K562 (cell line): ENCODE measurements around the gene CAPN2. TPM values are rescaled to one million over a fixed set of nuclear protein-coding genes. Genes with fewer than 3 reads are reported as not detected.

ENCODE experiments used
- CXXC5 ChIP-seq: fragments of 250-450 bp; sonication (Bioruptor Pico); IDR thresholded peaks from 2 replicates; pipeline ENCODE4 v1.8.0; 2022; ENCODE audit warnings: inconsistent platforms, mild to moderate bottlenecking, moderate library complexity
- MAZ ChIP-seq, 2 experiments: fragments of 450-650 bp in 1 of 2; sonication (generic) in 1 of 2; formaldehyde crosslinking; IDR thresholded peaks in 1 of 2; conservative IDR thresholded peaks in 1 of 2; 2 replicates each; pipeline versions ENCODE4 v1.4.0 to v1.5.0; 2020; ENCODE audit warnings: mild to moderate bottlenecking in 1 of 2, missing genetic modification reagents in 1 of 2
- SMARCC2 ChIP-seq: fragments of 450-650 bp; IDR thresholded peaks from 2 replicates; pipeline ENCODE4 v1.6.1; 2017; ENCODE audit warnings: antibody characterized with exemption, moderate library complexity, mild to moderate bottlenecking, low read depth
- SP2 ChIP-seq: IDR thresholded peaks from 2 replicates; pipeline ENCODE4 v1.6.1; 2011; ENCODE audit warnings: mild to moderate bottlenecking, low read depth, low read length, moderate library complexity; ENCODE audit not compliant: poor library complexity, severe bottlenecking; ENCODE audit errors: extremely low read depth
- ZNF408 ChIP-seq: fragments of 250-450 bp; sonication (Bioruptor Pico); IDR thresholded peaks from 2 replicates; pipeline ENCODE4 v1.4.0; 2020; ENCODE audit warnings: low read depth, mild to moderate bottlenecking, moderate library complexity
- ZNF778 ChIP-seq: fragments of 450-650 bp; formaldehyde crosslinking; IDR thresholded peaks from 2 replicates; pipeline ENCODE4 v1.4.0; 2020; ENCODE audit warnings: mild to moderate bottlenecking, moderate library complexity
- ZSCAN29 ChIP-seq: fragments of 450-650 bp; IDR thresholded peaks from 2 replicates; pipeline ENCODE4 v1.6.1; 2017
- polyA plus RNA-seq, 8 experiments: library from polyadenylated mRNA; depleted of rRNA in 4 of 8; stranded (reverse) in 5 of 8; unstranded in 3 of 8; fragments of >200 nt; fragmentation: Nextera tagmentation in 2 of 8; fragmentation: Illumina TruSeq in 1 of 8; extraction: Ambion mirVana in 2 of 8; extraction: Trizol in 1 of 8; gene quantifications; 2 replicates each; pipeline versions ENCODE4 v1.2.1 to v1.2.3, GENCODE V29; 2011 to 2014; ENCODE audit warnings: inconsistent platforms in 1 of 8, missing spikeins in 1 of 8
- total RNA-seq, 7 experiments: library from RNA; depleted of rRNA in 6 of 7; stranded (reverse); fragments of >200 nt in 6 of 7; fragmentation: Illumina TruSeq in 2 of 7; extraction: Trizol in 2 of 7; gene quantifications; 2 replicates each; pipeline versions ENCODE4 v1.2.1 to v1.2.3, GENCODE V29; 2011 to 2021; ENCODE audit warnings: low replicate concordance in 1 of 7
- TF ChIP-seq, protein P1 (sequence below), 2 experiments: fragments of 150-350 bp in 1 of 2; IDR thresholded peaks; 2 replicates each; pipeline ENCODE4 v1.6.1; 2012 to 2016; ENCODE audit warnings: low read depth in 2 of 2, low read length in 2 of 2, mild to moderate bottlenecking in 1 of 2, moderate library complexity in 1 of 2
- TF ChIP-seq, protein P2 (sequence below): fragments of 250-450 bp; sonication (Bioruptor Pico); IDR thresholded peaks from 2 replicates; pipeline ENCODE4 v1.4.0; 2020
- TF ChIP-seq, protein P3 (sequence below): fragments of 150-350 bp; IDR thresholded peaks from 2 replicates; pipeline ENCODE4 v1.6.1; 2014; ENCODE audit warnings: low read depth, mild to moderate bottlenecking, low read length, borderline replicate concordance

The CAPN2 gene
- total and polyA plus RNA-seq, 9 of the 15 experiments (the other 6 are each of a cell fraction or from before 2014, with no cell fraction given): 24.6 to 157 (median 101) TPM

DNA sequence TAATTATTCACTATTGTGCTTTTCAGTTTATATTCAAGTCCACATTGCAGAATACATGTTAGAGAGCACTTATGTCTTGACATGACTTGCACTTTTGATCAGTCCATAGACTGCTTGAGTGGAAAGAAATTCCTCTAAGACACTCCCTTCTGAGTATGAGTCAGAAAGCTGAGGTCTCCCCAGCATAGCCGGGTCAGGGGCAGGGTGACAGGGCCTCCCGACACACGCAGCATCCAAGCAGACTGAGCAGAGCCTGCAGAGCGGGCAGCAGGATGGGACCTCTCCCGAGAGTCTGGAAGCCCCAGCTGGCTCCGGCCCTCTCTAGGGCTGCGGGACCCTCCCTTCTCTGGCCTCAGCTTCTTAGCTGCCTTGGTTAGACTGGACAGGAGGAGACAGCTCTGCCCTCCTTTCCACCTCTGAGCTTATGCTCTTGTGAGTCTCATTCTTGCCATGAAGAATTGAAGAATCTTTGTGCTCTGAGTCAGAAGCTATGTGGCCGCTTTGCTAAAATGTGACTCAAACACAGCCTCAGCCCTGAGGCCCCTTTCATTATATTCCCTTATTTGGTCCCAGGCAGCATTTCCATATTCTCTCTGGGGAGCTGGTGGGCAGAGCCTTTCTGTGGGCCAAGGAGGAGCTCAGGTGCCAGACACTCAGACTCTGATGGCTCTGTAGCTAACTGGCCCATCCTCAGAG, 11.2 kb upstream of the CAPN2 start (continued):
- TF ChIP-seq, protein P1, sequence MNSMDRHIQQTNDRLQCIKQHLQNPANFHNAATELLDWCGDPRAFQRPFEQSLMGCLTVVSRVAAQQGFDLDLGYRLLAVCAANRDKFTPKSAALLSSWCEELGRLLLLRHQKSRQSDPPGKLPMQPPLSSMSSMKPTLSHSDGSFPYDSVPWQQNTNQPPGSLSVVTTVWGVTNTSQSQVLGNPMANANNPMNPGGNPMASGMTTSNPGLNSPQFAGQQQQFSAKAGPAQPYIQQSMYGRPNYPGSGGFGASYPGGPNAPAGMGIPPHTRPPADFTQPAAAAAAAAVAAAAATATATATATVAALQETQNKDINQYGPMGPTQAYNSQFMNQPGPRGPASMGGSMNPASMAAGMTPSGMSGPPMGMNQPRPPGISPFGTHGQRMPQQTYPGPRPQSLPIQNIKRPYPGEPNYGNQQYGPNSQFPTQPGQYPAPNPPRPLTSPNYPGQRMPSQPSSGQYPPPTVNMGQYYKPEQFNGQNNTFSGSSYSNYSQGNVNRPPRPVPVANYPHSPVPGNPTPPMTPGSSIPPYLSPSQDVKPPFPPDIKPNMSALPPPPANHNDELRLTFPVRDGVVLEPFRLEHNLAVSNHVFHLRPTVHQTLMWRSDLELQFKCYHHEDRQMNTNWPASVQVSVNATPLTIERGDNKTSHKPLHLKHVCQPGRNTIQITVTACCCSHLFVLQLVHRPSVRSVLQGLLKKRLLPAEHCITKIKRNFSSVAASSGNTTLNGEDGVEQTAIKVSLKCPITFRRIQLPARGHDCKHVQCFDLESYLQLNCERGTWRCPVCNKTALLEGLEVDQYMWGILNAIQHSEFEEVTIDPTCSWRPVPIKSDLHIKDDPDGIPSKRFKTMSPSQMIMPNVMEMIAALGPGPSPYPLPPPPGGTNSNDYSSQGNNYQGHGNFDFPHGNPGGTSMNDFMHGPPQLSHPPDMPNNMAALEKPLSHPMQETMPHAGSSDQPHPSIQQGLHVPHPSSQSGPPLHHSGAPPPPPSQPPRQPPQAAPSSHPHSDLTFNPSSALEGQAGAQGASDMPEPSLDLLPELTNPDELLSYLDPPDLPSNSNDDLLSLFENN (IDR thresholded peaks at IDR 0.05; ENCODE audit: low read depth in 2 of 2, low read length in 2 of 2): no peak
- TF ChIP-seq ZNF778 (CRISPR knock-in tag) (no peak), MAZ (CRISPR knock-in tag; conservative IDR thresholded peaks at IDR 0.05 in 1 of 2, IDR thresholded peaks at IDR 0.05 in 1 of 2) (0 out of 4 replicates have a peak, but pooled peaks of 1 of the 2 experiments have one; percentile 20), SMARCC2 (0 out of 2 replicates have a peak, but pooled peaks have one; percentile 69), SP2 (no peak), ZSCAN29 (no peak), CXXC5 (CRISPR knock-in tag) (0 out of 2 replicates have a peak, but pooled peaks have one; percentile 29), ZNF408 (no peak)
- TF ChIP-seq, protein P2, sequence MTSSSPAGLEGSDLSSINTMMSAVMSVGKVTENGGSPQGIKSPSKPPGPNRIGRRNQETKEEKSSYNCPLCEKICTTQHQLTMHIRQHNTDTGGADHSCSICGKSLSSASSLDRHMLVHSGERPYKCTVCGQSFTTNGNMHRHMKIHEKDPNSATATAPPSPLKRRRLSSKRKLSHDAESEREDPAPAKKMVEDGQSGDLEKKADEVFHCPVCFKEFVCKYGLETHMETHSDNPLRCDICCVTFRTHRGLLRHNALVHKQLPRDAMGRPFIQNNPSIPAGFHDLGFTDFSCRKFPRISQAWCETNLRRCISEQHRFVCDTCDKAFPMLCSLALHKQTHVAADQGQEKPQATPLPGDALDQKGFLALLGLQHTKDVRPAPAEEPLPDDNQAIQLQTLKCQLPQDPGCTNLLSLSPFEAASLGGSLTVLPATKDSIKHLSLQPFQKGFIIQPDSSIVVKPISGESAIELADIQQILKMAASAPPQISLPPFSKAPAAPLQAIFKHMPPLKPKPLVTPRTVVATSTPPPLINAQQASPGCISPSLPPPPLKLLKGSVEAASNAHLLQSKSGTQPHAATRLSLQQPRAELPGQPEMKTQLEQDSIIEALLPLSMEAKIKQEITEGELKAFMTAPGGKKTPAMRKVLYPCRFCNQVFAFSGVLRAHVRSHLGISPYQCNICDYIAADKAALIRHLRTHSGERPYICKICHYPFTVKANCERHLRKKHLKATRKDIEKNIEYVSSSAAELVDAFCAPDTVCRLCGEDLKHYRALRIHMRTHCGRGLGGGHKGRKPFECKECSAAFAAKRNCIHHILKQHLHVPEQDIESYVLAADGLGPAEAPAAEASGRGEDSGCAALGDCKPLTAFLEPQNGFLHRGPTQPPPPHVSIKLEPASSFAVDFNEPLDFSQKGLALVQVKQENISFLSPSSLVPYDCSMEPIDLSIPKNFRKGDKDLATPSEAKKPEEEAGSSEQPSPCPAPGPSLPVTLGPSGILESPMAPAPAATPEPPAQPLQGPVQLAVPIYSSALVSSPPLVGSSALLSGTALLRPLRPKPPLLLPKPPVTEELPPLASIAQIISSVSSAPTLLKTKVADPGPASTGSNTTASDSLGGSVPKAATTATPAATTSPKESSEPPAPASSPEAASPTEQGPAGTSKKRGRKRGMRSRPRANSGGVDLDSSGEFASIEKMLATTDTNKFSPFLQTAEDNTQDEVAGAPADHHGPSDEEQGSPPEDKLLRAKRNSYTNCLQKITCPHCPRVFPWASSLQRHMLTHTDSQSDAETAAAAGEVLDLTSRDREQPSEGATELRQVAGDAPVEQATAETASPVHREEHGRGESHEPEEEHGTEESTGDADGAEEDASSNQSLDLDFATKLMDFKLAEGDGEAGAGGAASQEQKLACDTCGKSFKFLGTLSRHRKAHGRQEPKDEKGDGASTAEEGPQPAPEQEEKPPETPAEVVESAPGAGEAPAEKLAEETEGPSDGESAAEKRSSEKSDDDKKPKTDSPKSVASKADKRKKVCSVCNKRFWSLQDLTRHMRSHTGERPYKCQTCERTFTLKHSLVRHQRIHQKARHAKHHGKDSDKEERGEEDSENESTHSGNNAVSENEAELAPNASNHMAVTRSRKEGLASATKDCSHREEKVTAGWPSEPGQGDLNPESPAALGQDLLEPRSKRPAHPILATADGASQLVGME (CRISPR knock-in tag): no peak
- TF ChIP-seq, protein P3, sequence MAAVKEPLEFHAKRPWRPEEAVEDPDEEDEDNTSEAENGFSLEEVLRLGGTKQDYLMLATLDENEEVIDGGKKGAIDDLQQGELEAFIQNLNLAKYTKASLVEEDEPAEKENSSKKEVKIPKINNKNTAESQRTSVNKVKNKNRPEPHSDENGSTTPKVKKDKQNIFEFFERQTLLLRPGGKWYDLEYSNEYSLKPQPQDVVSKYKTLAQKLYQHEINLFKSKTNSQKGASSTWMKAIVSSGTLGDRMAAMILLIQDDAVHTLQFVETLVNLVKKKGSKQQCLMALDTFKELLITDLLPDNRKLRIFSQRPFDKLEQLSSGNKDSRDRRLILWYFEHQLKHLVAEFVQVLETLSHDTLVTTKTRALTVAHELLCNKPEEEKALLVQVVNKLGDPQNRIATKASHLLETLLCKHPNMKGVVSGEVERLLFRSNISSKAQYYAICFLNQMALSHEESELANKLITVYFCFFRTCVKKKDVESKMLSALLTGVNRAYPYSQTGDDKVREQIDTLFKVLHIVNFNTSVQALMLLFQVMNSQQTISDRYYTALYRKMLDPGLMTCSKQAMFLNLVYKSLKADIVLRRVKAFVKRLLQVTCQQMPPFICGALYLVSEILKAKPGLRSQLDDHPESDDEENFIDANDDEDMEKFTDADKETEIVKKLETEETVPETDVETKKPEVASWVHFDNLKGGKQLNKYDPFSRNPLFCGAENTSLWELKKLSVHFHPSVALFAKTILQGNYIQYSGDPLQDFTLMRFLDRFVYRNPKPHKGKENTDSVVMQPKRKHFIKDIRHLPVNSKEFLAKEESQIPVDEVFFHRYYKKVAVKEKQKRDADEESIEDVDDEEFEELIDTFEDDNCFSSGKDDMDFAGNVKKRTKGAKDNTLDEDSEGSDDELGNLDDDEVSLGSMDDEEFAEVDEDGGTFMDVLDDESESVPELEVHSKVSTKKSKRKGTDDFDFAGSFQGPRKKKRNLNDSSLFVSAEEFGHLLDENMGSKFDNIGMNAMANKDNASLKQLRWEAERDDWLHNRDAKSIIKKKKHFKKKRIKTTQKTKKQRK: no peak
